GM12878 (cell line): Measurements from ENCODE around the gene KRTAP5-2. TPM values are rescaled to one million over a fixed set of nuclear protein-coding genes. Genes with fewer than 3 reads are reported as not detected.
A peak's percentile ranks its signal among the peaks of the same experiment; 100 is the strongest.

Experiments
- ATAC-seq: fragments of 200-7000 bp; cut with Tn5 transposase; 3 replicates; pipeline ENCODE4 v1.9.1; 2020; ENCODE audit warnings: mild to moderate bottlenecking, moderate library complexity
- BruUV-seq: library from RNA; stranded (reverse); fragments of 400-500 nt; replicated peaks from 2 replicates; lab custom pipeline; 2021; lab: Mats Ljungman, UMichigan
- CTCF ChIA-PET: fragments of 300-600 bp; sonication (Branson Sonifier 250); formaldehyde crosslinking; extraction: SDS; loops from one replicate; lab custom pipeline; 2021; ENCODE audit warnings: inconsistent platforms; lab: Yijun Ruan, JAX
- POLR2A ChIA-PET: fragments of 350-600 bp; formaldehyde crosslinking; extraction: SDS; loops from one replicate; lab custom pipeline; 2021; ENCODE audit warnings: inconsistent platforms; lab: Charles Lee
- RAD21 ChIA-PET: fragments of 300-600 bp; sonication (Branson Sonifier 250); formaldehyde crosslinking; loops from one replicate; lab custom pipeline; 2023; ENCODE audit warnings: antibody characterized with exemption; ENCODE audit not compliant: unreplicated experiment; lab: Charles Lee
- SMC1A ChIA-PET: fragments of 300-600 bp; sonication (Branson Sonifier 250); formaldehyde crosslinking; loops from one replicate; lab custom pipeline; 2023; ENCODE audit not compliant: unreplicated experiment, uncharacterized antibody; lab: Charles Lee
- DNase-seq: peaks from one replicate; pipeline ENCODE4 v3.0.0-alpha.2; 2011; ENCODE audit warnings: low read depth, low spot score
- FAIRE-seq: peaks from 3 replicates; lab custom pipeline; 2011; peaks lifted over from hg19 to GRCh38; lab: Jason Lieb, UNC
- H2AFZ ChIP-seq: 2 replicates; pipeline ENCODE4 v1.6.0; 2011; ENCODE audit warnings: low read depth, low read length, control low read depth; ENCODE audit not compliant: control insufficient read depth
- H3K27ac ChIP-seq: 2 replicates; pipeline ENCODE4 v1.5.1; 2011; ENCODE audit warnings: control low read depth; ENCODE audit not compliant: control insufficient read depth, insufficient read depth
- H3K27me3 ChIP-seq, 2 experiments: replicated peaks in 1 of 2; 2 replicates each; pipeline versions ENCODE4 v1.6.0 to v1.6.1; 2011; ENCODE audit warnings: low read length in 1 of 2; ENCODE audit not compliant: control insufficient read depth in 2 of 2, insufficient read depth in 2 of 2
- H3K36me3 ChIP-seq, 2 experiments: 2 replicates each; pipeline ENCODE4 v1.5.1; 2011; ENCODE audit warnings: low read length in 1 of 2; ENCODE audit not compliant: control insufficient read depth in 2 of 2, insufficient read depth in 2 of 2
- H3K4me1 ChIP-seq: 2 replicates; pipeline ENCODE4 v1.6.1; 2011; ENCODE audit warnings: mild to moderate bottlenecking, low read length, moderate library complexity, mixed read lengths; ENCODE audit not compliant: control insufficient read depth, insufficient read depth
- H3K4me2 ChIP-seq: 2 replicates; pipeline ENCODE4 v1.6.0; 2011; ENCODE audit warnings: control low read depth; ENCODE audit not compliant: control insufficient read depth, insufficient read depth
- H3K4me3 ChIP-seq: fragments of 200-600 bp; sonication (generic); 2 replicates; pipeline ENCODE4 v1.5.1; 2016
- H3K79me2 ChIP-seq: 2 replicates; pipeline ENCODE4 v1.6.0; 2011; ENCODE audit warnings: low read length; ENCODE audit not compliant: control insufficient read depth, insufficient read depth
- H3K9ac ChIP-seq: 2 replicates; pipeline ENCODE4 v1.8.0; 2011; ENCODE audit warnings: low read length, control low read depth, mixed read lengths; ENCODE audit not compliant: control insufficient read depth, insufficient read depth
- H3K9me3 ChIP-seq: replicated peaks from 3 replicates; pipeline ENCODE4 v1.5.1; 2011; ENCODE audit warnings: mild to moderate bottlenecking, low read length; ENCODE audit not compliant: control insufficient read depth, insufficient read depth
- H4K20me1 ChIP-seq: 2 replicates; pipeline ENCODE4 v1.6.0; 2011; ENCODE audit not compliant: control insufficient read depth, insufficient read depth
- CHD2 ChIP-seq: IDR thresholded peaks from 2 replicates; pipeline ENCODE4 v1.6.1; 2011; ENCODE audit warnings: low read depth, low read length, improper control_type of control experiment, borderline replicate concordance
- CREB1 ChIP-seq: IDR thresholded peaks from 2 replicates; pipeline ENCODE4 v1.6.1; 2012; ENCODE audit warnings: low read depth, mild to moderate bottlenecking, inconsistent platforms
- POU2F2 ChIP-seq: IDR thresholded peaks from 3 replicates; pipeline ENCODE4 v1.6.1; 2011; ENCODE audit warnings: low read depth, mild to moderate bottlenecking, low read length, borderline replicate concordance
- WGBS: methylation state at CpG from one replicate; pipeline ENCODE4 v1.1.6; 2016; ENCODE audit warnings: low lambda C conversion rate; ENCODE audit not compliant: insufficient replicate concordance, insufficient coverage; ENCODE audit errors: missing lambda C conversion rate; 5-methylcytosine and 5-hydroxymethylcytosine counted together
- in situ Hi-C: fragments of 300-500 bp; cut with MboI; formaldehyde crosslinking; loops from 9 replicates; pipeline ENCODE4 v1.14.3; 2018; ENCODE audit warnings: mixed read lengths
- intact Hi-C: fragments of 100-400 bp; cut with micrococcal nuclease; formaldehyde crosslinking; loops from one replicate; pipeline ENCODE4 v1.14.2; 2022; ENCODE audit not compliant: unreplicated experiment
- polyA plus RNA-seq, 11 experiments: library from polyadenylated mRNA; depleted of rRNA in 4 of 11; unstranded in 6 of 11; stranded (reverse) in 5 of 11; fragments of >200 nt; fragmentation: Nextera tagmentation in 4 of 11; fragmentation: Illumina TruSeq in 1 of 11; extraction: Ambion mirVana in 4 of 11; extraction: Trizol in 1 of 11; gene quantifications; 1 replicate in 1 of 11; 2 replicates in 10 of 11; pipeline versions ENCODE4 v1.2.1 to v1.2.3, GENCODE V29; 2011 to 2016; ENCODE audit warnings: inconsistent platforms in 2 of 11, missing spikeins in 2 of 11, low read depth in 1 of 11
- total RNA-seq, 4 experiments: library from RNA; depleted of rRNA in 3 of 4; stranded (reverse); fragments of >200 nt in 3 of 4; fragmentation: Illumina TruSeq in 1 of 4; extraction: Trizol in 1 of 4; gene quantifications; 2 replicates each; pipeline versions ENCODE4 v1.2.1 to v1.2.3, GENCODE V29; 2013 to 2021
- TF ChIP-seq, protein P1 (sequence below): IDR thresholded peaks from 2 replicates; pipeline ENCODE4 v1.6.1; 2011; ENCODE audit warnings: borderline replicate concordance, low read depth, mild to moderate bottlenecking, moderate library complexity, mixed read lengths, low read length; ENCODE audit not compliant: insufficient read depth; ENCODE audit errors: extremely low read length
- TF ChIP-seq, protein P2 (sequence below): fragments of 450-650 bp; IDR thresholded peaks from 2 replicates; pipeline ENCODE4 v1.6.1; 2017; ENCODE audit warnings: mild to moderate bottlenecking, low read depth, inconsistent platforms; ENCODE audit not compliant: poor library complexity, severe bottlenecking
- TF ChIP-seq, protein P3 (sequence below): IDR thresholded peaks from 2 replicates; pipeline ENCODE4 v1.6.1; 2012; ENCODE audit warnings: improper control_type of control experiment, low read depth, low read length; ENCODE audit not compliant: insufficient replicate concordance

The KRTAP5-2 gene
- total and polyA plus RNA-seq, 10 of the 15 experiments (the other 5 are each of a cell fraction or from before 2014, with no cell fraction given), result not detected

- WGBS, result 17% methylated on average over 28 of the region's 29 CpGs
- Histone ChIP-seq H4K20me1 (no peaks in the 10 kb centered on the region), H3K4me1 (no peaks in the 10 kb centered on the region), H3K36me3 (no peaks in the 10 kb centered on the region), H3K79me2 (no peaks in the 10 kb centered on the region), H3K9me3 (no peaks in the 10 kb centered on the region), H3K4me3 (no peak overlapping the region), H3K9ac (no peak overlapping the region), H3K27me3 (no peaks in the 10 kb centered on the region), H3K27ac (no peak overlapping the region), H2AFZ (no peak overlapping the region), H3K4me2 (no peak overlapping the region)
- SMC1A ChIA-PET, result no interaction called here
- BruUV-seq, result no TSS peak
- ATAC-seq (peak; percentile 59), DNase-seq (no peak), FAIRE-seq (no peak)
- intact Hi-C loops (no loop called here), in situ Hi-C loops (no loop called here)
- RAD21 ChIA-PET, result no interaction called here
- CTCF ChIA-PET, result interaction anchor here (1.4 kb wide), 1 partner anchor 15 kb away, joined by 7 read pairs; no protein-coding TSS in a partner anchor
- POLR2A ChIA-PET, result no interaction called here
- TF ChIP-seq, protein P1, sequence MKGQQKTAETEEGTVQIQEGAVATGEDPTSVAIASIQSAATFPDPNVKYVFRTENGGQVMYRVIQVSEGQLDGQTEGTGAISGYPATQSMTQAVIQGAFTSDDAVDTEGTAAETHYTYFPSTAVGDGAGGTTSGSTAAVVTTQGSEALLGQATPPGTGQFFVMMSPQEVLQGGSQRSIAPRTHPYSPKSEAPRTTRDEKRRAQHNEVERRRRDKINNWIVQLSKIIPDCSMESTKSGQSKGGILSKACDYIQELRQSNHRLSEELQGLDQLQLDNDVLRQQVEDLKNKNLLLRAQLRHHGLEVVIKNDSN, result peak; percentile 36
- TF ChIP-seq, protein P2, sequence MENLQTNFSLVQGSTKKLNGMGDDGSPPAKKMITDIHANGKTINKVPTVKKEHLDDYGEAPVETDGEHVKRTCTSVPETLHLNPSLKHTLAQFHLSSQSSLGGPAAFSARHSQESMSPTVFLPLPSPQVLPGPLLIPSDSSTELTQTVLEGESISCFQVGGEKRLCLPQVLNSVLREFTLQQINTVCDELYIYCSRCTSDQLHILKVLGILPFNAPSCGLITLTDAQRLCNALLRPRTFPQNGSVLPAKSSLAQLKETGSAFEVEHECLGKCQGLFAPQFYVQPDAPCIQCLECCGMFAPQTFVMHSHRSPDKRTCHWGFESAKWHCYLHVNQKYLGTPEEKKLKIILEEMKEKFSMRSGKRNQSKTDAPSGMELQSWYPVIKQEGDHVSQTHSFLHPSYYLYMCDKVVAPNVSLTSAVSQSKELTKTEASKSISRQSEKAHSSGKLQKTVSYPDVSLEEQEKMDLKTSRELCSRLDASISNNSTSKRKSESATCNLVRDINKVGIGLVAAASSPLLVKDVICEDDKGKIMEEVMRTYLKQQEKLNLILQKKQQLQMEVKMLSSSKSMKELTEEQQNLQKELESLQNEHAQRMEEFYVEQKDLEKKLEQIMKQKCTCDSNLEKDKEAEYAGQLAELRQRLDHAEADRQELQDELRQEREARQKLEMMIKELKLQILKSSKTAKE, result no peak
- TF ChIP-seq POU2F2 (peak; percentile 32; the same call in 1 of the 3 replicates), CREB1 (no peak), CHD2 (no peak)
- TF ChIP-seq, protein P3, sequence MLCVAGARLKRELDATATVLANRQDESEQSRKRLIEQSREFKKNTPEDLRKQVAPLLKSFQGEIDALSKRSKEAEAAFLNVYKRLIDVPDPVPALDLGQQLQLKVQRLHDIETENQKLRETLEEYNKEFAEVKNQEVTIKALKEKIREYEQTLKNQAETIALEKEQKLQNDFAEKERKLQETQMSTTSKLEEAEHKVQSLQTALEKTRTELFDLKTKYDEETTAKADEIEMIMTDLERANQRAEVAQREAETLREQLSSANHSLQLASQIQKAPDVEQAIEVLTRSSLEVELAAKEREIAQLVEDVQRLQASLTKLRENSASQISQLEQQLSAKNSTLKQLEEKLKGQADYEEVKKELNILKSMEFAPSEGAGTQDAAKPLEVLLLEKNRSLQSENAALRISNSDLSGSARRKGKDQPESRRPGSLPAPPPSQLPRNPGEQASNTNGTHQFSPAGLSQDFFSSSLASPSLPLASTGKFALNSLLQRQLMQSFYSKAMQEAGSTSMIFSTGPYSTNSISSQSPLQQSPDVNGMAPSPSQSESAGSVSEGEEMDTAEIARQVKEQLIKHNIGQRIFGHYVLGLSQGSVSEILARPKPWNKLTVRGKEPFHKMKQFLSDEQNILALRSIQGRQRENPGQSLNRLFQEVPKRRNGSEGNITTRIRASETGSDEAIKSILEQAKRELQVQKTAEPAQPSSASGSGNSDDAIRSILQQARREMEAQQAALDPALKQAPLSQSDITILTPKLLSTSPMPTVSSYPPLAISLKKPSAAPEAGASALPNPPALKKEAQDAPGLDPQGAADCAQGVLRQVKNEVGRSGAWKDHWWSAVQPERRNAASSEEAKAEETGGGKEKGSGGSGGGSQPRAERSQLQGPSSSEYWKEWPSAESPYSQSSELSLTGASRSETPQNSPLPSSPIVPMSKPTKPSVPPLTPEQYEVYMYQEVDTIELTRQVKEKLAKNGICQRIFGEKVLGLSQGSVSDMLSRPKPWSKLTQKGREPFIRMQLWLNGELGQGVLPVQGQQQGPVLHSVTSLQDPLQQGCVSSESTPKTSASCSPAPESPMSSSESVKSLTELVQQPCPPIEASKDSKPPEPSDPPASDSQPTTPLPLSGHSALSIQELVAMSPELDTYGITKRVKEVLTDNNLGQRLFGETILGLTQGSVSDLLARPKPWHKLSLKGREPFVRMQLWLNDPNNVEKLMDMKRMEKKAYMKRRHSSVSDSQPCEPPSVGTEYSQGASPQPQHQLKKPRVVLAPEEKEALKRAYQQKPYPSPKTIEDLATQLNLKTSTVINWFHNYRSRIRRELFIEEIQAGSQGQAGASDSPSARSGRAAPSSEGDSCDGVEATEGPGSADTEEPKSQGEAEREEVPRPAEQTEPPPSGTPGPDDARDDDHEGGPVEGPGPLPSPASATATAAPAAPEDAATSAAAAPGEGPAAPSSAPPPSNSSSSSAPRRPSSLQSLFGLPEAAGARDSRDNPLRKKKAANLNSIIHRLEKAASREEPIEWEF, result no peak
Measured at GRCh38 chr11:1559111-1559951, 38.8 kb downstream of the KRTAP5-2 start.
